Measurements from ENCODE around the gene NACC2. TPM values are rescaled to one million over a fixed set of nuclear protein-coding genes. Genes with fewer than 3 reads are reported as not detected.

NACC2 gene
- total and polyA plus RNA-seq, 8 donors = 4.1 to 69.2 (median 10.0) TPM

- 34 to 49% (median 45%) methylated on average over 7 to 9 of the region's 9 CpGs for WGBS, 5 donors
- intact Hi-C loops (cut with DNase I; ENCODE audit: low total_unique reads) = no loop called here
- Histone ChIP-seq H3K9me3 (no peaks in the 10 kb centered on the region), H3K4me1 (peaks cover 11 to 34% (median 26%) of the 10 kb centered on the region in 4 donors), H3K27ac (peak overlapping the region in 4 of 5 donors; percentile 86 to 92 (median 90)), H3K4me3 (peak overlapping the region; percentile 87 to 97 (median 92)), H3K27me3 (no peaks in the 10 kb centered on the region), H3K36me3 (peaks cover 0 to 8% (median 4%) of the 10 kb centered on the region in 4 donors)
- DNase-seq = no peak
- no peak for TF ChIP-seq EP300 (IDR thresholded peaks at IDR 0.05)
- no peak for TF ChIP-seq POLR2AphosphoS5 (IDR thresholded peaks at IDR 0.05)
- no peak for TF ChIP-seq POLR2A (IDR thresholded peaks at IDR 0.05)
- TF ChIP-seq CTCF (IDR thresholded peaks at IDR 0.05) = no peak
Observed at GRCh38 chr9:135959814-135960213, 135.3 kb downstream of the NACC2 start.

GRCh38 chr9:135958485-135958884 is 136.6 kb downstream of the NACC2 start:
- H3K4me1 ChIP-seq = peaks cover 11 to 34% (median 26%) of the 10 kb centered on the region in 4 donors
- no peaks in the 10 kb centered on the region for H3K9me3 ChIP-seq
- H3K27me3 ChIP-seq = no peaks in the 10 kb centered on the region
- 85 to 90% (median 89%) methylated on average over 12 of the region's 12 CpGs for WGBS, 5 donors
- no peak for TF ChIP-seq POLR2AphosphoS5 (IDR thresholded peaks at IDR 0.05)
- TF ChIP-seq POLR2A (IDR thresholded peaks at IDR 0.05) = no peak
- no peak for TF ChIP-seq CTCF (IDR thresholded peaks at IDR 0.05)
- no peak for TF ChIP-seq EP300 (IDR thresholded peaks at IDR 0.05)
- DNase-seq = no peak
- H3K36me3 ChIP-seq = peaks cover 3 to 21% (median 17%) of the 10 kb centered on the region in 4 donors
- intact Hi-C loops (cut with DNase I; ENCODE audit: low total_unique reads) = no loop called here
- no peak overlapping the region for H3K4me3 ChIP-seq
- no peak overlapping the region for H3K27ac ChIP-seq

- WGBS, 5 donors = 83 to 90% (median 90%) methylated on average over 8 to 9 of the region's 9 CpGs
- intact Hi-C loops (cut with DNase I; ENCODE audit: low total_unique reads) = no loop called here
Observed at GRCh38 chr9:135957431-135957830, 137.7 kb downstream of the NACC2 start.

GRCh38 chr9:135956802-135957174 is 138.3 kb downstream of the NACC2 start:
- intact Hi-C loops (cut with DNase I; ENCODE audit: low total_unique reads) = no loop called here
- WGBS, 5 donors = 77 to 93% (median 91%) methylated on average over 4 to 8 of the region's 8 CpGs
- no peaks in the 10 kb centered on the region for H3K9me3 ChIP-seq
- peaks cover 18 to 38% (median 34%) of the 10 kb centered on the region in 4 donors for H3K36me3 ChIP-seq
- H3K27me3 ChIP-seq = no peaks in the 10 kb centered on the region
- DNase-seq = no peak
- TF ChIP-seq EP300 (IDR thresholded peaks at IDR 0.05) = no peak
- TF ChIP-seq POLR2A (IDR thresholded peaks at IDR 0.05) = no peak
- no peak for TF ChIP-seq POLR2AphosphoS5 (IDR thresholded peaks at IDR 0.05)
- no peak for TF ChIP-seq CTCF (IDR thresholded peaks at IDR 0.05)
- no peak overlapping the region for H3K27ac ChIP-seq
- peaks cover 11 to 30% (median 22%) of the 10 kb centered on the region in 4 donors for H3K4me1 ChIP-seq
- H3K4me3 ChIP-seq = no peak overlapping the region

More at GRCh38 chr9:135957431-135957830, 137.7 kb downstream of the NACC2 start:
- Histone ChIP-seq H3K27me3 (no peaks in the 10 kb centered on the region), H3K4me1 (peaks cover 11 to 34% (median 26%) of the 10 kb centered on the region in 4 donors), H3K4me3 (no peak overlapping the region), H3K9me3 (no peaks in the 10 kb centered on the region), H3K36me3 (peaks cover 13 to 32% (median 27%) of the 10 kb centered on the region in 4 donors), H3K27ac (no peak overlapping the region)
- no peak for DNase-seq
- no peak for TF ChIP-seq POLR2AphosphoS5 (IDR thresholded peaks at IDR 0.05)
- TF ChIP-seq CTCF (IDR thresholded peaks at IDR 0.05) = no peak
- no peak for TF ChIP-seq POLR2A (IDR thresholded peaks at IDR 0.05)
- TF ChIP-seq EP300 (IDR thresholded peaks at IDR 0.05) = no peak

Other genes starting within 250 kb of the NACC2 start
- 100 to 1,000 TPM in 1 of 5 donors, 10 to 100 TPM in 4; 10.5 to 238 (median 15.4) TPM for gene CAMSAP1, start 187.7 kb downstream of the NACC2 start, total RNA-seq
- 1 to 10 TPM; 2.4 to 7.2 (median 3.7) TPM for gene CAMSAP1, start 187.7 kb downstream of the NACC2 start, polyA plus RNA-seq
- 10 to 100 TPM; 22.6 to 70.1 (median 50.4) TPM for gene UBAC1, start 133.9 kb downstream of the NACC2 start, total RNA-seq
- 10 to 100 TPM; 34.7 to 55.4 (median 34.8) TPM for gene UBAC1, start 133.9 kb downstream of the NACC2 start, polyA plus RNA-seq
- gene TMEM250, start 23.6 kb upstream of the NACC2 start, total RNA-seq = 100 to 1,000 TPM in 1 of 5 donors, 10 to 100 TPM in 4; 17.4 to 105 (median 30.3) TPM
- gene TMEM250, start 23.6 kb upstream of the NACC2 start, polyA plus RNA-seq = 10 to 100 TPM; 15.6 to 19.4 (median 16.6) TPM
- not detected for gene LHX3, start 109.8 kb upstream of the NACC2 start, total RNA-seq
- not detected for gene LHX3, start 109.8 kb upstream of the NACC2 start, polyA plus RNA-seq
- 10 to 100 TPM in 2 of 5 donors, 1 to 10 TPM in 3; 4.7 to 33.5 (median 7.7) TPM for gene QSOX2, start 150.5 kb upstream of the NACC2 start, total RNA-seq
- gene QSOX2, start 150.5 kb upstream of the NACC2 start, polyA plus RNA-seq = 1 to 10 TPM; 1.5 to 4.5 (median 2.6) TPM
- 1 to 10 TPM in 2 of 5 donors, under 1 TPM in 2, not detected in 1; 0.45 to 2.8 (median 1.7) TPM for gene CCDC187, start 208.8 kb upstream of the NACC2 start, total RNA-seq
- under 1 TPM; 0.12 to 0.31 (median 0.18) TPM for gene CCDC187, start 208.8 kb upstream of the NACC2 start, polyA plus RNA-seq
- 10 to 100 TPM in 3 of 5 donors, 1 to 10 TPM in 2; 3.5 to 16.5 (median 14.6) TPM for gene GPSM1, start 232.2 kb upstream of the NACC2 start, total RNA-seq
- 10 to 100 TPM in 1 of 3 donors, 1 to 10 TPM in 2; 6.3 to 17.4 (median 9.6) TPM for gene GPSM1, start 232.2 kb upstream of the NACC2 start, polyA plus RNA-seq